ENCODE measurements around the gene SLC15A1. TPM values are rescaled to one million over a fixed set of nuclear protein-coding genes. Genes with fewer than 3 reads are reported as not detected.

Gene SLC15A1
- total and polyA plus RNA-seq, 10 donors: 0.03 TPM; not detected in 8

DNA sequence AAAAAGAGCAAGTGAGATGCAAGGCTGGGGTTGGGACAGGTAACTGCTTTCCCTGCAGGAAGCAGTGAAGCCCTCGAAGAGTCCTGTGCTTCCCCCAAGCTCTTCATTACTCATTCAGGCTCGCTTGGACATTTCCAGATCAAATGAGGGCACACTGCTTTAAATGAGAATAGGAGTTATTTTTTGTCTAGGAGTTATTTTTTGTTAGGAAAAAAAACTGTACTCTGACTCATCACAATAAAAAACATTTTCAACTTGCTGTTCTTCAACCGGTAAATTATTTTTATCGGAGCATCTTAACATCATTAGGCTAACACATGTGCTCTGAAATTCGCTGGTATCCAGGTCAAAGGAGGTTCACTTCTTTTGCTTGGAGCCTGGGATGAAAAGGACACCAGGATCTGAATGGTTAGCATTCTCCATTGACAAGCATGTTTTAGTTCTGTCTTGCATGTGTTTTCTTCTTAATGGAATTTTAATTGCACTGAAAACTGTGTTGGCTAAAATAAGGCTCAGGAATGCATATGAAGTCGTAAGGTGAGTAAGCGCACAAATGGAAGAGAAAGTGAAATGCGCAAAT is 94.9 kb downstream of the SLC15A1 start:
- no peak for DNase-seq
- H3K4me1 ChIP-seq: peaks cover 0 to 8% (median 3%) of the 10 kb centered on the region in 6 donors
- no peaks in the 10 kb centered on the region for H3K27me3 ChIP-seq (replicated peaks in 1 of 7)
- 75 to 87% (median 84%) methylated on average over 8 of the region's 8 CpGs for WGBS, 5 donors
- no peak overlapping the region for H3K4me3 ChIP-seq
- H3K27ac ChIP-seq: no peak overlapping the region
- intact Hi-C loops (cut with DNase I; ENCODE audit: low total_unique reads): no loop called here
- TF ChIP-seq POLR2A (IDR thresholded peaks at IDR 0.05) (no peak), CTCF (IDR thresholded peaks at IDR 0.05 in 8 of 11, conservative IDR thresholded peaks at IDR 0.05 in 3 of 11) (no peak), POLR2AphosphoS5 (IDR thresholded peaks at IDR 0.05) (no peak)
- no peaks in the 10 kb centered on the region for H3K9me3 ChIP-seq
- no peaks in the 10 kb centered on the region for H3K36me3 ChIP-seq

- H3K4me3 ChIP-seq: no peak overlapping the region
- no peaks in the 10 kb centered on the region for H3K27me3 ChIP-seq (replicated peaks in 1 of 7)
- no peak overlapping the region for H3K27ac ChIP-seq
- H3K36me3 ChIP-seq: no peaks in the 10 kb centered on the region
- WGBS, 5 donors: 96 to 98% (median 97%) methylated on average over 3 of the region's 3 CpGs
- H3K4me1 ChIP-seq: peaks cover 0 to 8% (median 3%) of the 10 kb centered on the region in 6 donors
- no peak for DNase-seq
- TF ChIP-seq CTCF (IDR thresholded peaks at IDR 0.05 in 8 of 11, conservative IDR thresholded peaks at IDR 0.05 in 3 of 11) (no peak), POLR2AphosphoS5 (IDR thresholded peaks at IDR 0.05) (no peak), POLR2A (IDR thresholded peaks at IDR 0.05) (no peak)
- intact Hi-C loops (cut with DNase I; ENCODE audit: low total_unique reads): no loop called here
- no peaks in the 10 kb centered on the region for H3K9me3 ChIP-seq
Measured at GRCh38 chr13:98656223-98656622, 96.2 kb downstream of the SLC15A1 start.

DNA sequence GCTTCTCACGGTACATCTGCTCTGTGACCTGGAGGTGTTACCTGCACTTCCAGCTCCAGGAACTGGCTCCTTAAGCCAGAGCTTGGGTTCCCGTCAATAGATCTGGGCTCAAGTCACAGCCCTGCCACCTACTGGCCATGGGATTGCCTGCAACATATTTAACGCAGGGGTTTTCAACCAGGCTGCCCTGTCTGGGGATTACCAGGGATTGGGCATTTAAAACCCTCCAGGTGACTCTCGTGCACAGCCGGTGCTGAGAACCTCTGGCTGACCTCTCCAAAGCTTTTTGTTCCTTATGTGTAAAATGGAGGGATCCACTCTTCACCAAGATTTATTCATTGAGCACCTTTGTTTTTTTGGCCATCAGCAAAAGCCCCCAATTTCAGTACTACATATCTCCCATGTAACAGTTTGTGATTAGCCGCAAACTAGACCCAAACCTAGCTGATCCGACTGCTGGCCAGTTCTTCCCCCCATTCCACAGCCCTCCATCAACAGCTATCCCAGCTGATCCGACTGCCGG is 98.9 kb downstream of the SLC15A1 start:
- Histone ChIP-seq H3K36me3 (no peaks in the 10 kb centered on the region), H3K4me3 (peak overlapping the region in 1 of 8 donors; percentile 14), H3K9me3 (no peaks in the 10 kb centered on the region), H3K27me3 (replicated peaks in 1 of 7) (no peaks in the 10 kb centered on the region), H3K4me1 (peaks cover 0 to 18% (median 6%) of the 10 kb centered on the region in 6 donors), H3K27ac (no peak overlapping the region)
- peak; percentile 59 to 92 (median 84) for TF ChIP-seq CTCF (IDR thresholded peaks at IDR 0.05 in 8 of 11, conservative IDR thresholded peaks at IDR 0.05 in 3 of 11)
- no peak for TF ChIP-seq POLR2A (IDR thresholded peaks at IDR 0.05)
- TF ChIP-seq POLR2AphosphoS5 (IDR thresholded peaks at IDR 0.05): peak in 1 of 3 donors; percentile 69
- 34 to 49% (median 39%) methylated on average over 7 to 9 of the region's 9 CpGs for WGBS, 5 donors
- DNase-seq: peak; percentile 85
- intact Hi-C loops (cut with DNase I; ENCODE audit: low total_unique reads): loop anchor here (5.0 kb wide), 1 partner anchor 206 kb away; no protein-coding TSS in a partner anchor

DNA sequence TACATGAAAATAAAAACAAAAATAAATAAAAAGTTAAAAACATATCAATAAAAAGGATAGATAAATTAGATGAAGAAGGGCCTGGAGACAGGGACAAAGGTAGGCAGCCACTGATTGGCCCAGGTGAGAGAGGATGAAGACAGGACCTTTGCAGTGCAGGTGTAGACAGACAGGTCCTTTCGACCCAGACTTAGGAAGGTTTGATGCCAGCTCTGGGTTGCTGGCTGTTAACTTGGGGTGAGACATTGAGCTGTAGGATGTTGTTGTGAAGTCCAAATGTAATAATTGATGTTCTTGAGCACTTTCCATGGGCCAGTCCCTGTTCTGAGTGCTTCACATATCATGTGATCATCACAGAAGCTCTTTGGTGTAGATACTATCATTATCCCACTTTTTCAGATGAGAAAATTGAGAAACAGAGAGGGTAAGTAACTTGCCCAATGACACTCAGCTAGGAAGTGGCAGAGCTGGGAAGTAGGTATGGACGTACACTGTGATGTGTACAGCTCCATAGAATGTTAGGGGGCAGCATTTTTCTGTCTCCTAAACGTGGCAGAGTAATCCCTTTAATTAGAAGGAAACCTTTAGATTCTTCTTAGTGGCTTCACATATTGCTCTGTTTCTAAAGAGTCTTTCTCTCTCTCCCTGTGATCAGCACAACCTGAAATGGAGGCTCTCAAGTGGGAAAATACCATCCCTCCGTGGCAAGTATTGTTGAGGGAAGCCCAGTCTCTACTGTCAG is 99.6 kb downstream of the SLC15A1 start:
- no peak for TF ChIP-seq POLR2A (IDR thresholded peaks at IDR 0.05)
- no peak for TF ChIP-seq POLR2AphosphoS5 (IDR thresholded peaks at IDR 0.05)
- no peak for TF ChIP-seq CTCF (IDR thresholded peaks at IDR 0.05 in 8 of 11, conservative IDR thresholded peaks at IDR 0.05 in 3 of 11)

More for the DNA sequence above, 99.6 kb downstream of the SLC15A1 start:
- H3K36me3 ChIP-seq: no peaks in the 10 kb centered on the region
- H3K4me3 ChIP-seq: peak overlapping the region in 1 of 8 donors; percentile 14
- WGBS, 5 donors: 43 to 46% (median 44%) methylated on average over 4 of the region's 4 CpGs
- intact Hi-C loops (cut with DNase I; ENCODE audit: low total_unique reads): loop anchor here (5.0 kb wide), 1 partner anchor 206 kb away; no protein-coding TSS in a partner anchor
- no peak overlapping the region for H3K27ac ChIP-seq
- no peaks in the 10 kb centered on the region for H3K27me3 ChIP-seq (replicated peaks in 1 of 7)
- no peak for DNase-seq
- peaks cover 0 to 18% (median 6%) of the 10 kb centered on the region in 6 donors for H3K4me1 ChIP-seq
- no peaks in the 10 kb centered on the region for H3K9me3 ChIP-seq
